ENCODE measurements around the gene SND1. TPM values are rescaled to one million over a fixed set of nuclear protein-coding genes. Genes with fewer than 3 reads are reported as not detected.
"Not testable (repeated sequence)": the region's sequence is repeated elsewhere in the genome, so short reads cannot be mapped to it uniquely, and the experiment has no call there.

The SND1 gene
- total RNA-seq, 2 experiments from 2014 or later = 158 to 166 TPM

GRCh38 chr7:127950233-127950935 lies 298.4 kb downstream of the SND1 start:
- no peaks in the 10 kb centered on the region for H3K27me3 Mint-ChIP-seq

GRCh38 chr7:127953423-127954356 lies 301.7 kb downstream of the SND1 start:
- Mint-ChIP-seq H3K27ac (no peak overlapping the region), H3K4me3 (no peak overlapping the region), H3K36me3 (peaks cover 3% of the 10 kb centered on the region), H3K27me3 (no peaks in the 10 kb centered on the region), H3K4me1 (no peaks in the 10 kb centered on the region), H3K9me3 (ENCODE audit: low read depth) (no peaks in the 10 kb centered on the region)
- DNase-seq = no peak
- no peak for ATAC-seq
- CTCF ChIA-PET = no interaction called here

More at GRCh38 chr7:127950233-127950935, 298.4 kb downstream of the SND1 start:
- ATAC-seq (no peak), DNase-seq (no peak)
- CTCF ChIA-PET = no interaction called here
- Mint-ChIP-seq H3K9me3 (ENCODE audit: low read depth) (no peaks in the 10 kb centered on the region), H3K36me3 (peaks cover 13% of the 10 kb centered on the region), H3K4me3 (no peak overlapping the region), H3K27ac (no peak overlapping the region), H3K4me1 (peaks cover 5% of the 10 kb centered on the region)

- ATAC-seq = no peak
- H3K4me1 Mint-ChIP-seq = peaks cover under 1% of the 10 kb centered on the region
- no peaks in the 10 kb centered on the region for H3K9me3 Mint-ChIP-seq (ENCODE audit: low read depth)
- H3K27ac Mint-ChIP-seq = no peak overlapping the region
- DNase-seq = no peak
- peaks cover 1% of the 10 kb centered on the region for H3K36me3 Mint-ChIP-seq
- CTCF ChIA-PET = no interaction called here
- no peaks in the 10 kb centered on the region for H3K27me3 Mint-ChIP-seq
- no peak overlapping the region for H3K4me3 Mint-ChIP-seq
These were observed 302.4 kb downstream of the SND1 start for GRCh38 chr7:127954357-127954748.

- Mint-ChIP-seq H3K4me1 (peaks cover 2% of the 10 kb centered on the region), H3K27ac (no peak overlapping the region), H3K4me3 (no peak overlapping the region), H3K9me3 (ENCODE audit: low read depth) (no peaks in the 10 kb centered on the region), H3K27me3 (no peaks in the 10 kb centered on the region), H3K36me3 (peaks cover 9% of the 10 kb centered on the region)
- CTCF ChIA-PET = no interaction called here
- DNase-seq (no peak), ATAC-seq (no peak)
These were observed 303.1 kb downstream of the SND1 start for GRCh38 chr7:127955051-127955531.

GRCh38 chr7:127957886-127958285 lies 305.9 kb downstream of the SND1 start:
- no peaks in the 10 kb centered on the region for H3K9me3 Mint-ChIP-seq (ENCODE audit: low read depth)
- CTCF ChIA-PET = no interaction called here
- DNase-seq (no peak), ATAC-seq (no peak)
- peaks cover 2% of the 10 kb centered on the region for H3K4me1 Mint-ChIP-seq
- H3K27me3 Mint-ChIP-seq = no peaks in the 10 kb centered on the region
- H3K27ac Mint-ChIP-seq = no peak overlapping the region
- peaks cover 20% of the 10 kb centered on the region for H3K36me3 Mint-ChIP-seq
- no peak overlapping the region for H3K4me3 Mint-ChIP-seq

- CTCF ChIA-PET = no interaction called here
- no peak overlapping the region for H3K27ac Mint-ChIP-seq
These were observed 307.8 kb downstream of the SND1 start for GRCh38 chr7:127959770-127960169.

GRCh38 chr7:127961786-127962453 lies 309.9 kb downstream of the SND1 start:
- ATAC-seq = no peak
- no peak for DNase-seq
- peaks cover 22% of the 10 kb centered on the region for H3K36me3 Mint-ChIP-seq
- no peak overlapping the region for H3K4me3 Mint-ChIP-seq
- H3K4me1 Mint-ChIP-seq = peaks cover 2% of the 10 kb centered on the region
- H3K27me3 Mint-ChIP-seq = no peaks in the 10 kb centered on the region
- CTCF ChIA-PET = no interaction called here
- no peaks in the 10 kb centered on the region for H3K9me3 Mint-ChIP-seq (ENCODE audit: low read depth)
- H3K27ac Mint-ChIP-seq = no peak overlapping the region

More at GRCh38 chr7:127959770-127960169, 307.8 kb downstream of the SND1 start:
- peaks cover 22% of the 10 kb centered on the region for H3K36me3 Mint-ChIP-seq
- DNase-seq (no peak), ATAC-seq (no peak)
- peaks cover 2% of the 10 kb centered on the region for H3K4me1 Mint-ChIP-seq
- H3K9me3 Mint-ChIP-seq (ENCODE audit: low read depth) = no peaks in the 10 kb centered on the region
- no peak overlapping the region for H3K4me3 Mint-ChIP-seq
- no peaks in the 10 kb centered on the region for H3K27me3 Mint-ChIP-seq

- CTCF ChIA-PET = no interaction called here
- Mint-ChIP-seq H3K27me3 (no peaks in the 10 kb centered on the region), H3K4me3 (no peak overlapping the region), H3K36me3 (peaks cover 22% of the 10 kb centered on the region), H3K27ac (no peak overlapping the region), H3K4me1 (peaks cover 2% of the 10 kb centered on the region), H3K9me3 (ENCODE audit: low read depth) (no peaks in the 10 kb centered on the region)
- no peak for ATAC-seq
- no peak for DNase-seq
These were observed 310.8 kb downstream of the SND1 start for GRCh38 chr7:127962589-127963361.

- H3K27me3 Mint-ChIP-seq; CTCF ChIA-PET; H3K9me3 Mint-ChIP-seq (ENCODE audit: low read depth); H3K27ac Mint-ChIP-seq; H3K4me1 Mint-ChIP-seq; H3K4me3 Mint-ChIP-seq; ATAC-seq; DNase-seq: not testable (repeated sequence)
- peaks cover 22% of the 10 kb centered on the region for H3K36me3 Mint-ChIP-seq
These were observed 311.9 kb downstream of the SND1 start for GRCh38 chr7:127963850-127964249.

GRCh38 chr7:127967281-127967680 lies 315.3 kb downstream of the SND1 start:
- CTCF ChIA-PET = interaction anchor here (1.2 kb wide), 1 partner anchor 241 kb away, joined by 3 read pairs; no protein-coding TSS in a partner anchor
- no peak for DNase-seq
- no peak overlapping the region for H3K4me3 Mint-ChIP-seq
- no peak for ATAC-seq
- H3K9me3 Mint-ChIP-seq (ENCODE audit: low read depth) = no peaks in the 10 kb centered on the region
- H3K27ac Mint-ChIP-seq = no peak overlapping the region
- no peaks in the 10 kb centered on the region for H3K4me1 Mint-ChIP-seq
- no peaks in the 10 kb centered on the region for H3K27me3 Mint-ChIP-seq
- H3K36me3 Mint-ChIP-seq = peaks cover 2% of the 10 kb centered on the region

GRCh38 chr7:127968547-127968946 lies 316.6 kb downstream of the SND1 start:
- Mint-ChIP-seq H3K36me3 (peaks cover 2% of the 10 kb centered on the region), H3K9me3 (ENCODE audit: low read depth) (no peaks in the 10 kb centered on the region), H3K4me1 (no peaks in the 10 kb centered on the region), H3K27me3 (no peaks in the 10 kb centered on the region), H3K4me3 (no peak overlapping the region), H3K27ac (no peak overlapping the region)
- CTCF ChIA-PET = no interaction called here
- no peak for DNase-seq
- no peak for ATAC-seq

GRCh38 chr7:127973832-127974231 lies 321.8 kb downstream of the SND1 start:
- ATAC-seq (no peak), DNase-seq (no peak)
- no peak overlapping the region for H3K27ac Mint-ChIP-seq
- H3K27me3 Mint-ChIP-seq = no peaks in the 10 kb centered on the region
- H3K9me3 Mint-ChIP-seq (ENCODE audit: low read depth) = peaks cover 9% of the 10 kb centered on the region
- CTCF ChIA-PET = no interaction called here
- H3K4me3 Mint-ChIP-seq = no peak overlapping the region
- peaks cover 38% of the 10 kb centered on the region for H3K36me3 Mint-ChIP-seq
- H3K4me1 Mint-ChIP-seq = no peaks in the 10 kb centered on the region

Measured in activated CD8-positive, alpha-beta memory T cell treated with anti-CD3 and anti-CD28 coated beads, Interleukin-2, amount 10 ng/mL, durations not matched to agents 7 days and 5 days (primary cell).